HepG2 (cell line): ENCODE data around the gene TRIM27. TPM values are rescaled to one million over a fixed set of nuclear protein-coding genes. Genes with fewer than 3 reads are reported as not detected.

Experiments used
- AKNA ChIP-seq: sonication (generic); formaldehyde crosslinking; IDR thresholded peaks from 2 replicates; pipeline ENCODE4 v1.4.0; 2020; ENCODE audit warnings: missing genetic modification reagents, borderline replicate concordance
- CREBL2 ChIP-seq: sonication (generic); formaldehyde crosslinking; IDR thresholded peaks from 2 replicates; pipeline ENCODE4 v1.8.1; 2023; ENCODE audit warnings: missing genetic modification reagents, mild to moderate bottlenecking, borderline replicate concordance
- HDAC1 ChIP-seq: sonication (generic); formaldehyde crosslinking; IDR thresholded peaks from 2 replicates; pipeline ENCODE4 v1.5.1; 2020; ENCODE audit warnings: mild to moderate bottlenecking, missing genetic modification reagents
- HMGXB4 ChIP-seq, 2 experiments: sonication (generic) in 1 of 2; formaldehyde crosslinking in 1 of 2; IDR thresholded peaks; 2 replicates each; pipeline versions ENCODE4 v1.4.0 to v1.6.1; 2018 to 2020; ENCODE audit warnings: missing genetic modification reagents in 2 of 2, borderline replicate concordance in 1 of 2, low read depth in 1 of 2, mild to moderate bottlenecking in 1 of 2, missing biosample characterization in 1 of 2
- KDM4B ChIP-seq: sonication (generic); formaldehyde crosslinking; IDR thresholded peaks from 2 replicates; pipeline ENCODE4 v1.4.0; 2020; ENCODE audit warnings: missing genetic modification reagents
- LCORL ChIP-seq, 2 experiments: fragments of 450-650 bp in 1 of 2; sonication (generic) in 1 of 2; formaldehyde crosslinking in 1 of 2; IDR thresholded peaks; 2 replicates each; pipeline versions ENCODE4 v1.5.0 to v1.6.1; 2017 to 2020; ENCODE audit warnings: antibody characterized with exemption in 1 of 2, missing genetic modification reagents in 1 of 2
- MAFF ChIP-seq: IDR thresholded peaks from 2 replicates; pipeline ENCODE4 v1.6.1; 2011; ENCODE audit warnings: low read depth, low read length, improper control_type of control experiment
- MAFK ChIP-seq, 2 experiments: IDR thresholded peaks in 1 of 2; conservative IDR thresholded peaks in 1 of 2; 2 replicates each; pipeline ENCODE4 v1.6.1; 2011; ENCODE audit warnings: improper control_type of control experiment in 2 of 2, low read length in 2 of 2
- MAZ ChIP-seq, 2 experiments: sonication (generic) in 1 of 2; formaldehyde crosslinking in 1 of 2; IDR thresholded peaks; 2 replicates each; pipeline versions ENCODE4 v1.5.0 to v1.6.1; 2012 to 2020; ENCODE audit warnings: low read depth in 2 of 2, mild to moderate bottlenecking in 2 of 2, borderline replicate concordance in 1 of 2, improper control_type of control experiment in 1 of 2, low read length in 1 of 2, missing genetic modification reagents in 1 of 2, moderate library complexity in 1 of 2
- NR3C1 ChIP-seq: sonication (generic); formaldehyde crosslinking; IDR thresholded peaks from 2 replicates; pipeline ENCODE4 v1.4.0; 2020; ENCODE audit warnings: missing genetic modification reagents
- POLR2AphosphoS2 ChIP-seq: IDR thresholded peaks from 2 replicates; pipeline ENCODE4 v1.6.1; 2011; ENCODE audit warnings: low read depth, low read length, improper control_type of control experiment
- SMAD9 ChIP-seq: sonication (generic); formaldehyde crosslinking; IDR thresholded peaks from 2 replicates; pipeline ENCODE4 v1.5.1; 2020; ENCODE audit warnings: mild to moderate bottlenecking, missing genetic modification reagents
- SOX6 ChIP-seq, 2 experiments: fragments of 450-650 bp in 1 of 2; sonication (generic) in 1 of 2; formaldehyde crosslinking in 1 of 2; IDR thresholded peaks; 2 replicates each; pipeline versions ENCODE4 v1.4.0 to v1.6.1; 2017 to 2020; ENCODE audit warnings: antibody characterized with exemption in 1 of 2, mild to moderate bottlenecking in 1 of 2, missing genetic modification reagents in 1 of 2
- ZNF619 ChIP-seq: sonication (generic); formaldehyde crosslinking; IDR thresholded peaks from 2 replicates; pipeline ENCODE4 v1.4.0; 2020; ENCODE audit warnings: mild to moderate bottlenecking, missing genetic modification reagents
- ZNF678 ChIP-seq: sonication (generic); formaldehyde crosslinking; IDR thresholded peaks from 2 replicates; pipeline ENCODE4 v1.4.0; 2020; ENCODE audit warnings: mild to moderate bottlenecking, missing genetic modification reagents
- ZNF850 ChIP-seq: sonication (generic); formaldehyde crosslinking; conservative IDR thresholded peaks from 2 replicates; pipeline ENCODE4 v1.9.0; 2021; ENCODE audit warnings: mild to moderate bottlenecking, missing genetic modification reagents
- polyA plus RNA-seq, 8 experiments: library from polyadenylated mRNA; depleted of rRNA in 3 of 8; stranded (reverse) in 7 of 8; unstranded in 1 of 8; fragments of >200 nt; fragmentation: Illumina TruSeq in 4 of 8; extraction: Trizol in 4 of 8; gene quantifications; 2 replicates each; pipeline versions ENCODE4 v1.2.1 to v1.2.3, GENCODE V29; 2011 to 2016; ENCODE audit warnings: low read depth in 4 of 8, missing spikeins in 1 of 8, mixed read lengths in 1 of 8; ENCODE audit not compliant: insufficient read depth in 1 of 8
- total RNA-seq, 5 experiments: library from RNA; depleted of rRNA; stranded (reverse); fragments of >200 nt; fragmentation: Illumina TruSeq; extraction: Trizol; gene quantifications; 2 replicates each; pipeline ENCODE4 v1.2.3, GENCODE V29; 2016; ENCODE audit warnings: low read depth in 1 of 5

TRIM27 gene
- total and polyA plus RNA-seq, 2 of the 13 experiments (the other 11 are each of a cell fraction or from before 2014, with no cell fraction given) = 88.6 to 112 TPM

- 0 out of 2 replicates have a peak, but pooled peaks have one; percentile 15 for TF ChIP-seq AKNA (CRISPR knock-in tag)
- TF ChIP-seq NR3C1 (CRISPR knock-in tag) = no peak
- no peak for TF ChIP-seq KDM4B (CRISPR knock-in tag)
- TF ChIP-seq MAFK (conservative IDR thresholded peaks at IDR 0.05 in 1 of 2, IDR thresholded peaks at IDR 0.05 in 1 of 2; ENCODE audit: low read length in 2 of 2) = no peak
- no peak for TF ChIP-seq MAFF
- 0 out of 2 replicates have a peak, but pooled peaks have one; percentile 84 for TF ChIP-seq POLR2AphosphoS2
- 0 out of 2 replicates have a peak, but pooled peaks have one; percentile 75 for TF ChIP-seq ZNF850 (CRISPR knock-in tag)
- no peak for TF ChIP-seq LCORL (IDR thresholded peaks at IDR 0.05)
- 0 out of 2 replicates have a peak, but pooled peaks have one; percentile 14 for TF ChIP-seq LCORL (CRISPR knock-in tag; IDR thresholded peaks at IDR 0.05)
- peak; percentile 84; the same call in 1 of the 2 replicates for TF ChIP-seq ZNF619
- TF ChIP-seq SOX6 (IDR thresholded peaks at IDR 0.05) = no peak
- TF ChIP-seq SOX6 (CRISPR knock-in tag; IDR thresholded peaks at IDR 0.05) = peak; percentile 56
- TF ChIP-seq ZNF678 = no peak
- TF ChIP-seq HDAC1 (CRISPR knock-in tag) = peak; percentile 44; the same call in 1 of the 2 replicates
- TF ChIP-seq HMGXB4 (CRISPR knock-in tag; IDR thresholded peaks at IDR 0.05; ENCODE audit: borderline replicate concordance in 1 of 2, low read depth in 1 of 2) = peak in 1 of 2 experiments; percentile 76; a peak in 2 of 4 replicates
- TF ChIP-seq CREBL2 (CRISPR knock-in tag) = peak; percentile 15; the same call in 1 of the 2 replicates
- peak; percentile 37; the same call in 1 of the 2 replicates for TF ChIP-seq MAZ (IDR thresholded peaks at IDR 0.05; ENCODE audit: borderline replicate concordance, low read depth, low read length)
- no peak for TF ChIP-seq MAZ (CRISPR knock-in tag; IDR thresholded peaks at IDR 0.05; ENCODE audit: low read depth)
- peak; percentile 34; the same call in 1 of the 2 replicates for TF ChIP-seq SMAD9 (CRISPR knock-in tag)
Measured at GRCh38 chr6:28896505-28897368, 27.0 kb downstream of the TRIM27 start (continued).
